GM21528 (cell line): Measurements from ENCODE around the gene RNF217.

Experiments used
- ATAC-seq: cut with Tn5 transposase; IDR thresholded peaks from one replicate; pipeline ENCODE4 v1.9.1; 2021; ENCODE audit warnings: mild to moderate bottlenecking, moderate library complexity; ENCODE audit not compliant: unreplicated experiment, low FRiP score

The RNF217 gene

DNA sequence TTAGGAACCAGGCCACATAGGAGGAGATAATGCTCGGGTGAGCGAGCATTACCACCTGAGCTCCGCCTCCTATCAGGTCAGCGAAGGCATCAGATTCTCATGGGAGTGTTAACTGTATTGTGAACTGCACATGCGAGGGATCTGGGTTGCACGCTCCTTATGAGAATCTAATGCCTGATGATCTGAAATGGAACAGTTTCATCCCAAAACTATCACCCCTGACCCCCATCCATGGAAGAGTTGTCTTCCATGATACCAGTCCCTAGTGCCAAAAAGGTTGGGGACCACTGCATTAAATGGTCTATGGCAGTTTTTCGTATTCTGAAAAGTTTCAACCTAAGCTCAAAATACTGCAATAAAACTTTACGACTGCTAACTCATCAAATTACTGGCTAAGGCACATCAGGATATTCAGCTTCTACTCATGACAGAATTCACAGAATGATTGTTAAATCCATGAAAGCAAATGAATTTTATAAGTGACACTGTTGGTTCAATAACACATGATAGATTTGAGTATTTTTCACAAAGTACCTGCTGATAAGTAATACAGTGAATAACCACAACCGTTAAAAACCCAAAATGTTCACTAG lies 25.9 kb downstream of the RNF217 start:
- no peak for ATAC-seq

DNA sequence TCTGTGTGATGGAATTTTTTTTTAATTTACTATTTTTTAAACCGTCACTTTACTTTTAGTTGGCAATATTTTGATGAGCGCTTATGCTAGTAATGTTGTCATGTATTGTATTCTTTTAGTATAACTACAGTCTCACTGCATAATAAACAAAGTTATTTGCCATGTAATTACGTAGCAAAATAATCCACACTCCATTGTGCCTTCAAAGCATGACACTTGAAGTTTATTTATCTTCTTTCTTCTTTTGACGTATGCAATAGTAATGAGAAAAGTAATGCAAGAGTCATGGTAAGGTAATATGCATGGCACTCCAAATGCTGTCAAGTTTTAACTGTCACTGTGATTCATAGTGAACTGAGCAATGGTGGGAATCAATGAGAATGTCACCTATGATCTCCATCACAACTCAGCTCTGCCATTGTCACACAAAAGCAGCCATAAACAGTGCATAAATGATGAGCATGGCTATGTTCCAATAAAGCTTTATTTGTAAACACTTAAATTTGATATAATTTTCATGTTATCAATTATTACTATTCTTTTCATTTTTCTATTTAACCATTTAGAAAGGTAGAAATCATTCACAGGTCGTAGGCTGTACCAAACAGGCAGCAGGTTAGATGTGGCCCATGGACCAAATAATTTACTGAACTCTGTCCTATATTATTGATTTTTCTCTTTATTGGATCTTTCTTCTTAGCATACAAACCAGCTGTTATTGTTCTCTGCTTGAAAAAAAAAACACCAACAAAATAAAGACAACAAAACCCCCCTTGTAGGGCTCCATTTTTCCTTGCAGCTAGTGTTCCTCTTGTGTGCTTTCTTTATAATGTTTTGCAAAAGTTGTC lies 27.1 kb downstream of the RNF217 start:
- ATAC-seq, result no peak

DNA sequence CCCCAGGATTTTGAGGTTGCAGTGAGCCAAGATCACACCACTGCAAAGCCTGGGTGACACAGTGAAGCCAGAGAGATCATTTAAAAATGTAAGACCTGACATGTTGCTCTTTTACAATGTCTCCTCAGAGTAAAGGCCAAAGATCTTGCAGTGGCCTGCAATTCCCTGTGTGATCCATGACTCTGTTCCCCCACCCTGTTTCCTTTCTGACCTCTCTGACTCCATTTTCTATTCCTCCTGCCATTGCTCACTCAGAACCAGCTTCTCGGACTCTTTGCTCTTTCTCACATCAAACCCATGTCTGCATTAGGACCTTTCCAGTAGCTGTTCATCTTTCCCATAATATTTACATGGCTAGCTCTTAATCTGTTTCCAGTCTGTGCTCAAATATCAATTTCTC lies 28.8 kb downstream of the RNF217 start:
- no peak for ATAC-seq

DNA sequence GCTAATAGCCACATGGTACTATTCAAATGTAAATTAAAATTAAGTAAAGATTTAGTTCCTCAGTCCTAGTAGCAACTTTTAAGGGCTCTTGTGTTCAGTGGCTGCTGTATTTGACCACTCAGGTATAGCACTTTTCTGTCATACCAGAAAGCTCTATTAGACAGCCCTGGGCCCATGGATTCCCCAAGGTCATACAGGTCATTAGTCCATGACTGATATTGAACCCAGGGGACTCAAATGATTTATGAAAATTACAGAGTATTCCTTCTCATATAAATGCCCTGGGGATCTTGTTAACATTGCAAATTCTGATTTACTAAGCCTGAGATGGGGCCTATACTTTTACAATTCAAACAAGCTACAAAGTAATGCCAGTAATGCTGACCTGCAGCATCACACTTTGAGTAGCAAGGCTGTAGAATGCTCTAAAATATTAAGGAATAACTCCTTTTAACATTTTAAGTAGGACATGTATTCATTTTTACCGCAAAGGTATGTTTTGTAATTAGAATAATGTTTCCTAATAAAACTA lies 29.6 kb downstream of the RNF217 start:
- no peak for ATAC-seq

DNA sequence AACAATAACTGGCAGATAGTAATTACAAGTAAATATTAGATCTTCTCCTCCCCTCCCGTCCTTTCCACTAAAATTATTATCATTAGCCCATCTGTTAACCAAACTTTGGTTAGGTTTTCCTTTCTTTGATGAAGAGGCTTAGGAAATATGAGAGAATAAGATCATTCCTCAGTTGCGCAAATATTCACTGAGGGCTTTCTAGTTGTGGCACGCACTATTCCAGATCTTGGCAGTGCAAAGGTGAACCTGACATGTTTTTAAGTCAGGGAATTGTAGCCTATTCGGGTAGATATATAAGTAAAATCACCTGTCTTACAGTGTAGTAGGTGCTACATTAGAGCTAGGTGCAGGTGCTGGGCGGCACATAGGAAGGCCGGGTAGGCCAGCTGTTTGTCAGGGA lies 31.1 kb downstream of the RNF217 start:
- no peak for ATAC-seq

DNA sequence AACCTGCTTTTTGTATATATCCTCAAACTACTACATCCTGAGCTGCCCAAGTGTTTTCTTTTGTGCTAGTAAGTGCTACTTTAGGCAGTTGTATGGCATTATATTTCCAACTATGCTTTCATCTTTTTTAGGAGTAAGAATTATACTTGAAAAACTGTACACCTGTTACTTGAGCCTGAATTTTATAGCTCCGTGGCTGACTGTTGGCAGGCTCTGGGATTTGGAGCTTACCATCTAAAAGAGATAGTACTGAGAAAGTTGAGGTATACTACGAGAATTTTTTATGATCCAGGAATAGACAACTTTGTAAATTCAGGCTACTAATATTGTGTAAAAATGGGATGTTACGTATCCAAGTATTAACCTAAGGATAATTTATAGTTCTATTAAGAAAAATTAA lies 32.4 kb downstream of the RNF217 start:
- ATAC-seq, result no peak

DNA sequence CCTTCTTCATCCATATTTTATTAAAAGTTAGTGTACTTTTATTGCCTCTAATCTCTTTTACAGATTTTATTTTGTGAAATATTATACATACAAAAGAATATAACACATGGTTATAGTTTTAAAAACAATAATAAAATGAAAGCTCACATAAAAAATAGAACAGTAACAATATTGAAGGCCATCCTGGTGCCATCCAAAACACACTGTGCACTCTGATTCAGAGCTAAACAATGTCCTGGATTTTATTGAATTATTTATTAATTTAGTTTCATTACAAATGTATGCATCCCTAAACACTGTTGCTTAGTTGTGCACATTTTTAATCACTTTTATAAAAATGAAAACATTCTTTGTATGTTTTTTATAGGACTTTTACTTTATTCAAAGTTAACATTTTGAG lies 32.9 kb downstream of the RNF217 start:
- no peak for ATAC-seq

DNA sequence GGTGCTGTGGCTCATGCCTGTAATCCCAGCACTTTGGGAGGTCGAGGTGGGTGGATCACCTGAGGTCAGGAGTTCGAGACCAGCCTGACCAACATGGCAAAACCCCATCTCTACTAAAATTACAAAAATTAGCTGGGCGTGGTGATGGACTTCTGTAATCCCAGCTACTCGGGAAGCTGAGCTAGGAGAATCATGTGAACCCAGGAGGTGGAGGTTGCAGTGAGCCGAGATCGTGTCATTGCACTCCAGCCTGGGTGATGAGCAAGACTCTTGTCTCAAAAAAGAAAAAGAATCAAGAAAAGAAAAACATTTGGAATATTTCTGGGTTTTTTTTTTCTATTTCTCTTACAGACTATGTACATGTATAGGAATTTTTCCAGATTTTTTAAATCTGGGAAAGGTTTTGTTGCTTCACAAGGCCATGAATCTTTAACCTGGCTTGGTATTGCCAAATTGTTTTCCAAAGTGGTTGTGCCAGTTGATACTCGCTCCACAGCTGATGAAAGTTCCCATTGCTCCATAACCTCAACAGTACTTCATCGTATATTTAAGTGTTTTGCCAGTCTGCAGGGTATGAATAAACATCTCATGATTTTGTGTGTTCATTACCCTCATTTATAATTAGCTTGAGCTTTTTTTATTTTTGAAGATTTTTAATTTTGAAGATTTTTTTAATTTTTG lies 33.5 kb downstream of the RNF217 start:
- no peak for ATAC-seq

DNA sequence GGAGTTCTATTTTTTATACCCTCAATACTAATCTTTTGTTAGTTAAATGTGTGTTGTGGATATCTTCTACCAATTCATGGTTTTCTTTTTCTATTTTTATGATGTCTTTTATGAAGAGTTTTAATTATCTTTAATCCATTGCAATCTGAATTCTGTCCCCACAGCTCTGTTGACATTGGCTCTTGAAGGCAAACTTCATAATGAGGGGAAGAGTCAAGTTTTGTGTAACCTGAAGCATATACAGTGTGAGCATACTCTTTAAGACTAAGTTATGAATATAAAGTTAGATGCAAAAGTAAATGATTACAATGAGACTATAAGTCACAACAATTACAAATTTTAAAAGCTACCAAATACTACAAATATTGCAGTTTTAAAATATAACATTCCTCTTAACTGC lies 34.2 kb downstream of the RNF217 start:
- no peak for ATAC-seq

DNA sequence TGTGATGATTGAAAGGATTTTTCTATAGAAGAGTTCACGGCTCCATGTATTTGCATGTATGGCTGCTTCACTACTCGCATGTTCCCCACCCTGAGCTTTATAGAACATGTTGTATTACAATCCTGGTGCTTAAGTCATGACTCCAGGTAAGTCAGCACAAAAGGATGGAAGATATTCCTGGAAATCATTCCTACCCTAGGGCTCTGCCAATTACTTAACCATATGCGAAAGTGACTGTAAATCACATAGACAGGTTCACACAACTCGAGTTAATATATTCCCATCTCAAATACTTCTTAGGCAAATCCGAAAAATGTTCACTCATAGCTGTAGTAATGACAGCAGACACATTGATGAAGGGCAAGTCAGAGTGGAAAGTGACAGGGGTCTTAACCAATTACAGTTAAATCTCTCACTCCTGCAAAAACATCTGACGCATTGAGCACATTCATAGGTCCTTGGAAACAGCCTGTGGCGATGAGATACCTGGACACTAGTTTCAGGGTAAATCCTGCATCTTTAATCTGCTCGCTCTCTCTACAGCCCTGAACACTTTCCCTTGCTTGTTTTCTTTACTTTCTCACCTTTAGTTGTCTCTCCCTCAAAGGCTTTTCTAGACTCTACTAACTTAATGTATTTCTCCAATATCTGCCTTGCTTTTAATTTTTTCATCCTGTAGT lies 35.1 kb downstream of the RNF217 start:
- no peak for ATAC-seq

DNA sequence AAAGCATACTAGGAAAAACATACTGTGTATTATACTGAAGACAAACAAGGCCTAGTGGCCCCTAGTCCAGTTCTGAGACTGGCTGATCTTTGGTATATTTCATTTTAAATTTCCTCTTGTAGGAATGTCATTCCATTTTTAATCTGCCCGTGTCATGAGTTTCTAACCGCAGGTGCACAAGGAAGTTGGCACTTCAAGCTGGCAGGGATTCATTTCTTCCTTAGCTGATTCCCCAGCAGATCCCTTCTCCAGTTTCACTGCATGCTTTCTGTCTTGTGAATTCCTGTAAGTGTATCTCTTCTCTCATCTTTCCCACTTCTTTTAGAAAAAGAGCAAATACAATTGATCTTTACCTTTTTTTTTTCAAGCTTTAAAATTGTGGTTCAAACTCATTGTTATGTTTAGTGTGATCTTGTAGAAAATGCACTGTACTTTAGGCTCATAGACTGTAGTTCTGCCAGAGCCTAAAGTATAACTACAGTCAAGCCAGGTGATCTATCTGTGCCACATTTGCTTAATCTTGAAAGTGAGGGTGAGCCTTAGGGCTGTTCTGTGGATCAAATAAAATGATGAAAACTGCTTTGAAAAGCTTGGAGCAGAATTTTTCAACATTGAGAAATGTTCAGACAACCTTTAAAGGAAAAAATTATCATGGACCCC lies 37.0 kb downstream of the RNF217 start:
- no peak for ATAC-seq

DNA sequence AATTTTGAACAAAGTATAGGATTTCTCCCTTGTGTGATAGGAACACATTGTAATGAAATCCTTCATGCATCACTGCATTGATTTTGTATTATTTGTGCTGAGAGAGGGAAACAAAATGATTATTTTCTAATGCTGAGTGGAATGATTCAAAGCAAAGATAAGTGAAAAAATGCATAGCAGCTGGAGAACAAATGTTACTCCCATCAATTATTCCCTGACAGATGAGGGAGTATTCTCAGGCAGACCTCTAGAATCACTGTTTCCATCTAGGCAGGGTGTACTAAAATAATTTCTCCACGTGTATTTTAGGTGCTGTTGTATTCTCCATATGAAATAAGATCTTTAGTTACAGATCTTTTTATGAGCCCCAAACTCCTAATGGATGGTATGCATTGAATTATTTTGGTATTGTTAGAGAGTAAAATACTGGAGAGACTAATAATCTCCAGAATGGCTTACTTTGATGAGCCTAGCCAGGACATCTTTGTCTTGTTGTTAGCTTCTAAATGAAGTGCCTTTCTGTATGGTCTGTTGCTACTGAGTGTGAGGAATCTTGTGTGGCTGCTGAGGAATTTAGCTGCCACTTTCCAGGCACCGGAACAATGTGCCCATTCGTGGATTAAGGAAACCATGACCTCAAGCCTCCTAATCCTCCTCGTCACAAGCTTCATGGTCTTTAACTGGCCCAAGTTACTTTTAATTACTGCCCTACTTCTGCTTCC lies 39.6 kb downstream of the RNF217 start:
- ATAC-seq, result no peak

DNA sequence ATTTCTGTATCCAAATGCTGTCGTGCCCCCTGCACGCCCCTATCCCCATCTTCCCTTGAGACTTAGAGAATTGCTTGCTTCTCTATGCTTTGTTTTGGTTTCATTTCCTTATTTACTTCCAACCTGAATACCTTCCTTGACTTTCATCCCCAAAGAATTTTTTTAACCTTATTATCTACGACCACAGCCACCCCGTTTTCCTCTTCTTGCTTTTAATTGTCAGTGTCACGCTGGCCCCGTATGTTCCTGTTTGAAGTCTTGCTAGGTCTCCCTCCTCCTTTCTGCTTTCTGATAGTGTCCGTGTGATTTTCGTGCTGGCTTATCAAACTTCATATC lies 40.1 kb downstream of the RNF217 start:
- no peak for ATAC-seq

DNA sequence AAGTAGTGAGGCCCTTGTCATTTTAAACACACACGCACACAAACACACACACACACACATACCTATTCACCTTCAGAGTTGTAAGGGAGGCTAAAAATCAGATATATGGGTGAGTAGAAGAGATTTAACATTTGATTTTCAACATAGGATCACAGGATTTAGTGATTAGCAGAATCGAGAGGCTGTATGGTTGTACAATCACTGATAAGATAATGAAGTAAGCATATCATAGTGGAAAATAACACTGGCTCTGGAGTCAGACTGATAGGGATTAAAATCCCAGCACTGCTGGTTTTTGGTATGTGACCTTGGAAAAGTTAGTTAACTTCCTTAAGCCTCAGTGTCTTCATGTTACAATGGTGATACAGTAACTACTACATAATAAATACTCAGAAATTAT lies 40.8 kb downstream of the RNF217 start:
- no peak for ATAC-seq

DNA sequence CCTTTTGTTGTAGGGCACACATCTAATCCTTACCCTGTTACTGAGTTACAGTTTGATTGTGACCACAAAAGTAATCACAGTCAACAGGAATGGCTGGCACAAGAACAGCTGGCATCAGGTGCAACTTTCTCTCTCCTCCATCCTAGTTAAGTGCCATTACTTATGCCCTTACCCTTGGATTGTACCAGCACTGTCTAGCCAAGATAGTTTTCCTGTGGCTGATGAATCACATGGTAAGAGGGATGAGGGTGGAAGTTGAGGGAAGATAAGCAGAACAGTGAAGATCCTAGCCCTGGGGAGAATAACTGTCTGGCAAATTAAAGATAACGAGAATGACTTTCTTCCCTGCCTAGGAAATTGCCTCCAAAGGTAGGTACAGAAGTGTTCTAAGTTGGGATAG lies 42.0 kb downstream of the RNF217 start:
- ATAC-seq, result no peak

DNA sequence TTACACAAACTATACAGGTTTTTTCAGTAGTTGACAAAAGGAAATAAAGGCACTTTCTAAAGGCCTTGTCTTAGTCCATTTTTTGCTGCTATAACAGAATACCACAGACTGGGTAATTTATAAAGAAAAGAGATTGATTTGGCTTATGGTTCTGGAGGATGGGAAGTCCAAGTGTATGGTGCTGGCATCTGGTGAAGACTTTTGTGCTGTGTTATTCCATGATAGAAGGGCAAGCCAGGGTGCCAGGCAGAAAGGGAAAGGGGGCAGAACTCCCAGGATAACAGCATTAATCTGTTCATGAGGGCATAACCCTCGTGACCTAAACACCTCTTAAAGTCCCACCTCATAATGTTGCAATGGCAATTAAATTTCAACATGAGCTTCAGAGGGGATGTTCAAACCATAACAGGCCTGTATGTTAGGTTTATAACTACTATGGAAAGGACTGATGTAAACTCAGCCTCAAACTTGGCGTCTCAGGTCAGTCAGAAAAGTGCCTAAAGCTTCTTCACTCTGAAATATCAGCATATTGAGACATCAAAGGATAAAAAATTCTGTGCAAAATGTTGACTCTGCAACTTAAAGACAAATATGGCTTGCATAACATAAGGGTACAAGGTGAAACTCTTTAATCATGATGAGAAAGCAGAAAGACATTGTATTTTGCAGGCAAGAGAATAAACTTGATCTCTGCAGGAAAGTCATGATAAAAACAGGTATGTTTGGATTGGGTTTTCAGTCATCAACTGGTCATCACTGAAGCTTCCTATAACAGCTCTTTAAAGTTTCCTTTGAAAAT lies 42.8 kb downstream of the RNF217 start:
- no peak for ATAC-seq

DNA sequence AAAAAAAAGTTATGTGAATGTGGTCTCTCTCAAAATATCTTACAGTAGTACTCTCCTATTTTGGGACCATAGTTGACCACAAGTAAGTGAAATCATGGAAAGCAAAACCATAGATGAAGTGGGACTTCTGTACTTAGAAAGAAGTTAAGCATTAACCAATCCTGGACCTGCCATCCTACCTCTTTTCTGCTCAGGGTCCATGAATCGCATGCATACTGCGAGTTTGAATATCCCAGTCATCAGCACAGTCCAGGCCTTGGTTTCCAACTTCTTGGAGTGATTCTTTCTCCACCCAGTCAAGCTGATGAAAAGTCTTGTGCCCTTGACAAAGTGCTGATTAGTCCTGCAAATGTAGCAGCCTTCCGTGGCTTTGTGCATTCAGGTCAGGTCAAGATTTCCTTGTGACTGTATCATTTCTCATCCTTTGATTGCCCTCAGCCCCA lies 46.0 kb downstream of the RNF217 start:
- no peak for ATAC-seq

DNA sequence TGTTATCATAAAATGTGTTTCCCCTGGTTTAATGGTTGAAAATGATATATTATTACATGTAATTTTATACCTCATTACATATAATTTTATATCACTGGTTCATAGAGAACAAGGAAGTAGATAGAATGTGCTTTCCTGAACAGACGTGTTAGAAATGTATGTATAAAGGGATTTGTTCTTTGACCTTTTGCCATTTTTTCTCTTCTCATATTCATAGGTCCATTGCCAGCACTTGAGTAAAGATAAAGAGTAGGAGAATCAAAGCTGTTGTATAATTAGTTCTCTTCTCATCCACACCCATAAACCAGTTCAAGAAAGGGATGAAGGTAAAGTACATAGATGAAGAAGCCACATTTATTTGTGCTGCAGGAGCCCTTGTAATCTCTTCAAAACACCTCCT lies 46.7 kb downstream of the RNF217 start:
- no peak for ATAC-seq

DNA sequence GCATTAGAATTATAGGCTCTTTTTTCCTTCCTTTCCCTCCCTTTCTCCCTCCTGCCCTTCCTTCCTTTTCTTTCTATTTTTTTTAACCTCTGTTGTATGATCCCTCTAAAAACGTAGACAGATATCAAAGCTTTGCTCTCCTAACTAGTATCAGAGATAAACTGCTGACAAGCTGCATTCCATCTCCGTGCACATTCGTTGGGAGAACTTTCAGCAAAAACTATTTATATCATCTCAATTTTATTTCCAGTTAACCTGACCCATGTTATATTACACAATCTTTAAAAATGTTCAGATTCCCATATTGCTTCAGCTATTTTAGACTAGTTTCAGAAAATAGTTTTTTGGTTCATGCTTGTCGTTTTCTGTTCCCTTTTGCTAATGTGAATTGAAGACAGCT lies 47.3 kb downstream of the RNF217 start:
- ATAC-seq, result no peak
